Measurements from ENCODE around the gene ZFYVE28. TPM values are rescaled to one million over a fixed set of nuclear protein-coding genes. Genes with fewer than 3 reads are reported as not detected.

ZFYVE28 gene
- total RNA-seq, 1 donor from 2014 or later, result 5.9 TPM

- no peak overlapping the region for H3K4me3 Mint-ChIP-seq
- no peaks in the 10 kb centered on the region for H3K27me3 Mint-ChIP-seq
- H3K27ac Mint-ChIP-seq, result no peak overlapping the region
- no peaks in the 10 kb centered on the region for H3K36me3 Mint-ChIP-seq (ENCODE audit: low read depth)
- H3K4me1 Mint-ChIP-seq, result peaks cover 13% of the 10 kb centered on the region
- CTCF ChIA-PET, result no interaction called here
- intact Hi-C loops (cut with micrococcal nuclease), result no loop called here
- H3K9me3 Mint-ChIP-seq, result no peaks in the 10 kb centered on the region
- ATAC-seq (ENCODE audit: low read depth), result no peak
- no peak for TF ChIP-seq CTCF (IDR thresholded peaks at IDR 0.05)
- POLR2A ChIA-PET, result no interaction called here
- no peak for DNase-seq
Measured at GRCh38 chr4:2300431-2301224, 117.8 kb downstream of the ZFYVE28 start.

- CTCF ChIA-PET, result no interaction called here
- Mint-ChIP-seq H3K4me1 (peaks cover 13% of the 10 kb centered on the region), H3K27me3 (no peaks in the 10 kb centered on the region), H3K27ac (no peak overlapping the region), H3K36me3 (ENCODE audit: low read depth) (no peaks in the 10 kb centered on the region), H3K4me3 (no peak overlapping the region), H3K9me3 (no peaks in the 10 kb centered on the region)
- no peak for DNase-seq
- POLR2A ChIA-PET, result no interaction called here
- TF ChIP-seq CTCF (IDR thresholded peaks at IDR 0.05), result no peak
- ATAC-seq (ENCODE audit: low read depth), result no peak
- intact Hi-C loops (cut with micrococcal nuclease), result loop anchor here (5.0 kb wide), 1 partner anchor 37 kb away; the partner anchor contains the start of gene MXD4
Measured at GRCh38 chr4:2299794-2300193, 118.7 kb downstream of the ZFYVE28 start.

- H3K27me3 Mint-ChIP-seq, result no peaks in the 10 kb centered on the region
- peaks cover 13% of the 10 kb centered on the region for H3K4me1 Mint-ChIP-seq
- TF ChIP-seq CTCF (IDR thresholded peaks at IDR 0.05), result no peak
- H3K27ac Mint-ChIP-seq, result no peak overlapping the region
- DNase-seq (no peak), ATAC-seq (ENCODE audit: low read depth) (no peak)
- no peaks in the 10 kb centered on the region for H3K36me3 Mint-ChIP-seq (ENCODE audit: low read depth)
- no peaks in the 10 kb centered on the region for H3K9me3 Mint-ChIP-seq
- ChIA-PET POLR2A (interaction anchor here (0.7 to 1.3 kb wide), 2 partner anchors 17 to 700 kb away, joined by 3 to 4 read pairs; no protein-coding TSS in a partner anchor), CTCF (no interaction called here)
- intact Hi-C loops (cut with micrococcal nuclease), result loop anchor here (1.0 to 5.0 kb wide), 3 partner anchors 16 to 56 kb away; partner anchors contain the start of genes HAUS3, MXD4 and POLN
- no peak overlapping the region for H3K4me3 Mint-ChIP-seq
Measured at GRCh38 chr4:2298532-2298991, 119.9 kb downstream of the ZFYVE28 start.

GRCh38 chr4:2297606-2298531, 120.6 kb downstream of the ZFYVE28 start:
- Mint-ChIP-seq H3K27ac (peak overlapping the region; percentile 57), H3K4me3 (no peak overlapping the region), H3K36me3 (ENCODE audit: low read depth) (no peaks in the 10 kb centered on the region), H3K9me3 (no peaks in the 10 kb centered on the region), H3K4me1 (peaks cover 13% of the 10 kb centered on the region), H3K27me3 (no peaks in the 10 kb centered on the region)
- ChIA-PET POLR2A (interaction anchor here (0.7 to 1.3 kb wide), 3 partner anchors 16 to 699 kb away, joined by 3 to 6 read pairs (median 4); no protein-coding TSS in a partner anchor), CTCF (no interaction called here)
- ATAC-seq (ENCODE audit: low read depth) (peak; percentile 95), DNase-seq (no peak)
- intact Hi-C loops (cut with micrococcal nuclease), result loop anchor here (1.0 to 5.0 kb wide), 3 partner anchors 16 to 56 kb away; partner anchors contain the start of genes HAUS3, MXD4 and POLN
- no peak for TF ChIP-seq CTCF (IDR thresholded peaks at IDR 0.05)

All from activated B cell treated with CpG ODN at 0.5 μM for 24 hours (primary cell).